IMR-90 (cell line): ENCODE results near the gene MPV17.

Source experiments
- BHLHE40 ChIP-seq: fragments of 150-350 bp; IDR thresholded peaks from 2 replicates; pipeline ENCODE4 v1.6.1; 2016; ENCODE audit warnings: mild to moderate bottlenecking, low read depth, low read length
- CEBPB ChIP-seq: IDR thresholded peaks from 2 replicates; pipeline ENCODE4 v1.6.1; 2012; ENCODE audit warnings: low read depth, low read length, improper control_type of control experiment
- CTCF ChIP-seq: conservative IDR thresholded peaks from 2 replicates; pipeline ENCODE4 v1.5.1; 2012; ENCODE audit warnings: mild to moderate bottlenecking, low read depth, low read length, improper control_type of control experiment
- ELK1 ChIP-seq: fragments of 150-350 bp; IDR thresholded peaks from 2 replicates; pipeline ENCODE4 v1.6.1; 2016; ENCODE audit warnings: low read depth, mild to moderate bottlenecking, low read length, moderate library complexity, borderline replicate concordance
- MAZ ChIP-seq: IDR thresholded peaks from 2 replicates; pipeline ENCODE4 v1.6.1; 2012; ENCODE audit warnings: low read depth, mild to moderate bottlenecking, low read length, improper control_type of control experiment, moderate library complexity, borderline replicate concordance
- MXI1 ChIP-seq: IDR thresholded peaks from 2 replicates; pipeline ENCODE4 v1.6.1; 2012; ENCODE audit warnings: low read depth, mild to moderate bottlenecking, low read length, moderate library complexity, borderline replicate concordance
- NFE2L2 ChIP-seq: fragments of 150-350 bp; IDR thresholded peaks from 2 replicates; pipeline ENCODE4 v1.6.1; 2016; ENCODE audit warnings: low read depth, mild to moderate bottlenecking, low read length
- POLR2A ChIP-seq: IDR thresholded peaks from 2 replicates; pipeline ENCODE4 v1.6.1; 2012; ENCODE audit warnings: mild to moderate bottlenecking, low read depth, low read length
- RAD21 ChIP-seq: IDR thresholded peaks from 2 replicates; pipeline ENCODE4 v1.6.1; 2012; ENCODE audit warnings: low read length, improper control_type of control experiment
- RCOR1 ChIP-seq: IDR thresholded peaks from 2 replicates; pipeline ENCODE4 v1.6.1; 2012; ENCODE audit warnings: mild to moderate bottlenecking, low read length, improper control_type of control experiment; ENCODE audit not compliant: insufficient replicate concordance
- RFX5 ChIP-seq: IDR thresholded peaks from 2 replicates; pipeline ENCODE4 v1.8.0; 2012; ENCODE audit warnings: low read depth, mild to moderate bottlenecking, low read length, moderate library complexity
- SMC3 ChIP-seq: fragments of 150-350 bp; IDR thresholded peaks from 2 replicates; pipeline ENCODE4 v1.6.1; 2016; ENCODE audit warnings: low read depth, mild to moderate bottlenecking, antibody characterized with exemption, low read length, moderate library complexity
- USF2 ChIP-seq: fragments of 150-350 bp; IDR thresholded peaks from 2 replicates; pipeline ENCODE4 v1.6.1; 2017; ENCODE audit warnings: mild to moderate bottlenecking, antibody characterized with exemption, low read length, low read depth

- TF ChIP-seq USF2 (no peak), CTCF (no peak), CEBPB (no peak), ELK1 (no peak), BHLHE40 (no peak), MAZ (no peak), POLR2A (no peak), RCOR1 (no peak), NFE2L2 (no peak), RFX5 (no peak), RAD21 (no peak), MXI1 (no peak), SMC3 (no peak)
Observed at GRCh38 chr2:27363933-27364332, 41.0 kb upstream of the MPV17 start.
